Fibroblast of lung (primary cell): ENCODE measurements around the gene CARS2. TPM values are rescaled to one million over a fixed set of nuclear protein-coding genes. Genes with fewer than 3 reads are reported as not detected.
"Not testable (repeated sequence)": the region's sequence is repeated elsewhere in the genome, so short reads cannot be mapped to it uniquely, and the experiment has no call there.

Experiments
- DNase-seq, 2 donors: peaks; one replicate each; pipeline versions ENCODE4 v3.0.0 to v3.0.0-alpha.2; 2010; ENCODE audit warnings: low read depth in 2 of 2
- H2AFZ ChIP-seq: 2 replicates; pipeline ENCODE4 v1.5.1; 2012; ENCODE audit warnings: low read length, control low read depth, inconsistent platforms
- H3K27ac ChIP-seq: 2 replicates; pipeline ENCODE4 v1.5.1; 2011; ENCODE audit warnings: low read length, control low read depth; ENCODE audit not compliant: insufficient read depth
- H3K27me3 ChIP-seq: 2 replicates; pipeline ENCODE4 v1.5.1; 2011; ENCODE audit warnings: mild to moderate bottlenecking, low read length; ENCODE audit not compliant: control insufficient read depth, insufficient read depth
- H3K36me3 ChIP-seq: 2 replicates; pipeline ENCODE4 v1.5.1; 2011; ENCODE audit warnings: low read length; ENCODE audit not compliant: control insufficient read depth, insufficient read depth
- H3K4me1 ChIP-seq: 2 replicates; pipeline ENCODE4 v1.5.1; 2011; ENCODE audit warnings: low read length; ENCODE audit not compliant: control insufficient read depth, insufficient read depth; ENCODE audit errors: extremely low read depth
- H3K4me2 ChIP-seq: 2 replicates; pipeline ENCODE4 v1.5.1; 2011; ENCODE audit warnings: low read length, control low read depth; ENCODE audit not compliant: insufficient read depth; ENCODE audit errors: extremely low read depth
- H3K4me3 ChIP-seq, 4 experiments: fragments of 200-600 bp in 1 of 4; sonication (generic) in 1 of 4; replicated peaks in 1 of 4; 2 replicates each; pipeline ENCODE4 v1.5.1; 2011 to 2016; ENCODE audit warnings: low read length in 4 of 4, low read depth in 3 of 4, mild to moderate bottlenecking in 3 of 4, control low read depth in 2 of 4, inconsistent platforms in 1 of 4, mixed read lengths in 1 of 4; ENCODE audit not compliant: insufficient read depth in 1 of 4; ENCODE audit errors: control extremely low read depth in 1 of 4
- H3K79me2 ChIP-seq: 2 replicates; pipeline ENCODE4 v1.5.1; 2012; ENCODE audit warnings: mild to moderate bottlenecking, low read length, inconsistent platforms; ENCODE audit not compliant: control insufficient read depth, insufficient read depth
- H3K9ac ChIP-seq: 2 replicates; pipeline ENCODE4 v1.5.1; 2011; ENCODE audit warnings: mild to moderate bottlenecking, low read length, control low read depth; ENCODE audit not compliant: insufficient read depth
- H3K9me3 ChIP-seq: 2 replicates; pipeline ENCODE4 v1.5.1; 2012; ENCODE audit warnings: low read depth, low read length; ENCODE audit not compliant: control insufficient read depth, insufficient read depth
- H4K20me1 ChIP-seq: 2 replicates; pipeline ENCODE4 v1.5.1; 2011; ENCODE audit warnings: low read length; ENCODE audit not compliant: control insufficient read depth, insufficient read depth; ENCODE audit errors: extremely low read depth
- CTCF ChIP-seq, 2 donors: IDR thresholded peaks in 1 of 2; conservative IDR thresholded peaks in 1 of 2; 1 replicate in 1 of 2; 2 replicates in 1 of 2; pipeline ENCODE4 v1.5.1; 2011 to 2012; ENCODE audit warnings: low read length in 2 of 2, control low read depth in 1 of 2, inconsistent platforms in 1 of 2, low read depth in 1 of 2, mild to moderate bottlenecking in 1 of 2
- EZH2 ChIP-seq: IDR thresholded peaks from 2 replicates; pipeline ENCODE4 v1.5.1; 2012; ENCODE audit warnings: low read length, control low read depth, mild to moderate bottlenecking; ENCODE audit errors: missing control alignments
- polyA plus RNA-seq, 2 donors: library from polyadenylated mRNA; depleted of rRNA in 1 of 2; stranded (reverse) in 1 of 2; unstranded in 1 of 2; fragments of >200 nt; gene quantifications; 2 replicates each; pipeline ENCODE4 v1.2.1, GENCODE V29; 2011 to 2012; ENCODE audit warnings: missing spikeins in 1 of 2
- total RNA-seq: library from RNA; depleted of rRNA; stranded (reverse); fragments of >200 nt; gene quantifications from 2 replicates; pipeline ENCODE4 v1.2.1, GENCODE V29; 2014

The CARS2 gene
- total and polyA plus RNA-seq, 2 donors (not counting 1 experiment from before 2014, with no cell fraction given): 64.7 to 127 TPM

- DNase-seq: no peak
- Histone ChIP-seq H2AFZ (no peak overlapping the region), H3K9me3 (no peaks in the 10 kb centered on the region), H3K9ac (no peak overlapping the region), H3K79me2 (no peaks in the 10 kb centered on the region), H3K27ac (no peak overlapping the region), H3K4me3 (no peak overlapping the region), H3K4me1 (no peaks in the 10 kb centered on the region), H4K20me1 (no peaks in the 10 kb centered on the region), H3K4me2 (no peak overlapping the region), H3K27me3 (no peaks in the 10 kb centered on the region), H3K36me3 (peaks cover 20% of the 10 kb centered on the region)
- TF ChIP-seq CTCF (conservative IDR thresholded peaks at IDR 0.05 in 1 of 2, IDR thresholded peaks at IDR 0.05 in 1 of 2; ENCODE audit: low read depth in 1 of 2, low read length in 2 of 2) (no peak), EZH2 (no peak)
Measured at GRCh38 chr13:110662091-110662490, 43.8 kb downstream of the CARS2 start.

GRCh38 chr13:110661256-110661655 is 44.7 kb downstream of the CARS2 start:
- no peaks in the 10 kb centered on the region for H4K20me1 ChIP-seq
- no peak overlapping the region for H3K27ac ChIP-seq
- H3K4me1 ChIP-seq: no peaks in the 10 kb centered on the region
- no peak overlapping the region for H3K4me2 ChIP-seq
- no peaks in the 10 kb centered on the region for H3K27me3 ChIP-seq
- H3K4me3 ChIP-seq: no peak overlapping the region
- no peak overlapping the region for H3K9ac ChIP-seq
- H3K36me3 ChIP-seq: peaks cover 19% of the 10 kb centered on the region
- H3K79me2 ChIP-seq: no peaks in the 10 kb centered on the region
- peak in 1 of 2 donors; percentile 66 for DNase-seq
- no peaks in the 10 kb centered on the region for H3K9me3 ChIP-seq
- TF ChIP-seq CTCF (conservative IDR thresholded peaks at IDR 0.05 in 1 of 2, IDR thresholded peaks at IDR 0.05 in 1 of 2; ENCODE audit: low read depth in 1 of 2, low read length in 2 of 2) (no peak), EZH2 (no peak)
- no peak overlapping the region for H2AFZ ChIP-seq

- not testable (repeated sequence) for H3K27ac ChIP-seq, H3K9ac ChIP-seq, H3K4me2 ChIP-seq, H3K4me3 ChIP-seq, H3K4me1 ChIP-seq, H3K9me3 ChIP-seq, H3K27me3 ChIP-seq, H2AFZ ChIP-seq, H3K79me2 ChIP-seq, DNase-seq, H4K20me1 ChIP-seq
- H3K36me3 ChIP-seq: peaks cover 13% of the 10 kb centered on the region
Measured at GRCh38 chr13:110658218-110658911, 47.6 kb downstream of the CARS2 start.
